SIG-M5 treated with dmso at 0.1 percent for 504 hours (cell line): ENCODE measurements around the gene PHF20.
A peak's percentile ranks its signal among the peaks of the same experiment; 100 is the strongest.
"Not testable (repeated sequence)": the region's sequence is repeated elsewhere in the genome, so short reads cannot be mapped to it uniquely, and the experiment has no call there.

ENCODE experiments used
- DNase-seq: peaks from one replicate; lab custom pipeline; 2025; ENCODE audit not compliant: unreplicated experiment; lab: John Stamatoyannopoulos, UW

Gene PHF20

DNA sequence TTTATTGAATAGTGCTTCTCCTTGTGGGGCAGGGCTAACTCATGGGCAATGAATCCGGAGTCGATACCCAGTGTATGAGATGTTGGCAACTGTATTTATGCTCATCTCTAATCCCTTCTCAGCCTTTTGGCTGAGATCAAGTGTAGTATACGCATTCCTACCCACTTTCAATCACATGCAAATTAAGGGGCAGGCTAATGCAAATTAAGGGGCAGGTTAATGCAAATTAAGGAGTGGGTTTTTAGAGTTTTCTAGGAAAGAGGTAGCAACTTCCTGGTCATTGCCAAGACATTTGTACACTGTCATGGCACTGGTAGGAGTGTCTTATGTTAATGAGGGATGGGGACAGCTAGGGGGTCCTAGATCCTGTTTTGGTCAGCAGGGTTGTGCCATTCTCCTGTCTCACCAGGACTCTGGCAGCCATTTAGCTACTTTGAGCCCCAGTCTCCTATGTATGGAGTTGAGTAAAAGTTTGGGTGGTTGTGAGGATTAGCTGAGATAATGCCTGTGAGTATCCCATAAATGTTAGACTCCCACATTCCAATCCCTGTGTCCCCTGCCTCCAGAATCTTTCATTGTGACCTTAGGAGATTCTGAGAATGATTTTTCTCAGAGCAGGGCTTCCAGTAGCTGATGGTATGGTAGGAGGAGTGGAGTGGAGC, 196.3 kb downstream of the PHF20 start, which contains the start of gene CNBD2:
CNBD2 (plus strand) TSS at position 612 of the 662 bp plus-strand sequence. CDS start 173 bp downstream, outside the sequence.
- no peak for DNase-seq

DNA sequence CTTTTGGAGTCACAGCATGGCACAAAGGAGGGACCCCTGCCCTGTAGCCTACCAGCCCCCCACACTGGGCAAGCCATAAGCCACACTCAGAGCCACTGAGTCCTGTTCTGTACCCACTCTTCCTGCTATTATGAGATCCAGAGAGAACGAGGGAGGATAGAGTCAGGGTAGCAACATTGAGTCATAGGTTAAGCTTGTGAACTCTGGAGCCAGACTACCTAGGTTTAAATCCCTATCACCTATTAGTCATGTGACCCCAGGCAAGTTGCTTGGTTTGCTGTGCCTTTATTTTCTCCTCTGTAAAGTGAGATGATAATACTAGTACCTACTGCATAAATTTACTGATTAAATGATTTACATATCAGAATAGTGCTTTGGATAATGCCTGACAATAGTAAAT, 197.1 kb downstream of the PHF20 start:
- DNase-seq: no peak

DNA sequence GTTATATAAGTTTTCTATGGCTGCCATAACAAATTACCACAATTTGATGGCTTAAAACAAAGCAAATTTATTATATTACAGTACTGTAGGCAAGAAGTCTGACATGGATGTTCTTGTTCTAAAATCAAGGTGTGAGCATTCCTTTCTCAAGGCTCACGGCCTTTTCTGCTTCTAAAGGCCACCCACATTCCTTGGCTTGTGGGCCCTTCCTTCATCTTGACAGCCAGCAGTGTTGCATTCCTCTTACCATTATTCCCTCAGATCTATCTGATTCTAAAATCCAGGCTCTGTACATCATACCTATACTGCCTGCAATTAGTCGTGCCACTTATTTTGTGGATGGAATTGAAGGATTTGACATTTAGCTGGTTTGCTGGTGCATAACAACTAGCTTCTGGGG, 200.2 kb downstream of the PHF20 start:
- no peak for DNase-seq

DNA sequence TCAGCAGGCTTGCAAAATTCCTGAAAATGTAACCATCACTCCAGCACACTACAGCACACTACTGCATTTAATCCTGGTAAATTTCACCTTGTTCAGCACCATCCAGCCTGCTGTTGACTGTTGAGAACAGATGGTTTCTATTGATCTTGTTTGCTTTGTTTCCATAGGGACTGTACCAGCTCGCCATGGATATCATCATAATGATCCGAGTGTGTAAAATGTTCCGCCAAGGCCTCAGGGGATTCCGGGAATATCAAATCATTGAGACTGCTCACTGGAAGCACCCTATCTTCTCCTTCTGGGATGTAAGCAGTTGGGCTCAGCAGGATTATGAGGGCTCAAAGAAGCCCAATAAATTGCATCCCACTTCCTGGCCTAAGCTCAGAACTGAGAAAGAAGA, 200.6 kb downstream of the PHF20 start:
- DNase-seq: no peak

DNA sequence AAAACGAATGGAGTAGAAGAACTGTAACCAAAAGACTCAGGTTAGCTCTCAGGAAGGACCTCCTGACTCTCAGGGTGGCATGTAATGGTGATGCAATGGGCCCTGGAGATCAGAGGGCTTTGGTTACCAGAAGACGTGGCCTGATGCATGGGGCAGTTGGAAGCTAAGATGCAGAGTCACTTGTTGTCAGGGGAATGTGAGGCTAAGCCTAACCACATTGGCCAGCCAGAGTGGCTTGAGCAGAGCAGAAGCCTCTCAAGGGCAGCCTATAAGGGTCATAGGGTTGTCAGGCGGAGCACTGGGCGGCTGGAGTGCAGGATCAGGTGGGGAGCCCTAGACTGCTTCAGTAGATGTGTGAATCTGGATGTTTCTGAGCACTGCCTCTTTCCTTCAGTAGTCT, 202.4 kb downstream of the PHF20 start:
- no peak for DNase-seq

DNA sequence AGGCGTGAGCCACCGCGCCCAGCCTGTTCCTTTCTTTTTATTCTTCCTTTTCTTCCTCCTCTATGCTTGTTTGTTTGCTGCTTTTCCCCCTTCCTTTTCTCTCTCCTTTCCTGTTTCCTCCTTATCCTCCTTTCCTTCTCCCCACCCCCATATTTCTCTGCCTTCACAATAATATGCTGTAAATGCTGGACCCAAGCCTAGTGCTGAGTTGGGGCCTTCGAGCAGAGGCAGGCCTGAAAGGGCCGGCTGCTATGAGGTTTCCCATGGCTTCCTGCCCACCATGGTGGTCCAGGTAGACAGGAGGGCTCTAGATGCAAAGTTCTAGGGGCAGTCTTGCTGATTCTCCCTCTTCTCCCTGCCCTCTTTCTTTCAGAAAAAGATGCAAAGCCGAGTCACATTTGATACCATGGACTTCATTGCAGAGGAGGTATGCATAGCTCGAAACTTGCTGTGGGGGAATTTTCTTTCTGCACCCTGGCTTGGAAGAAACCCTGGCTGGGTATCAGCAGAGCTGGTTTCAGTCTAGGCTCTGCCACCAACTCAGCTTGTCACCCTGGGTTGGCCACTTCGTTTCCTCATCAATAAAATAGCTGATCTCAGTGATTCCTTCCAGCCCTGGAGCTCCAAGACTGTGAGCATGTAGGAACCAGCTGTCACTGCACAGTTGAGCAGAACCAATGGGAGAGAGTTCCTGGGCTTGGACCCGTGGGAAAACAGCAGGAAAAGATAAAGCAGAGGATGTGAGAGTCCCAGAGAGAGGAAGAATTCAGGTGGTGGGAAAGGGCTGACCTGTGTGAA, 204.0 kb downstream of the PHF20 start:
- DNase-seq: no peak

DNA sequence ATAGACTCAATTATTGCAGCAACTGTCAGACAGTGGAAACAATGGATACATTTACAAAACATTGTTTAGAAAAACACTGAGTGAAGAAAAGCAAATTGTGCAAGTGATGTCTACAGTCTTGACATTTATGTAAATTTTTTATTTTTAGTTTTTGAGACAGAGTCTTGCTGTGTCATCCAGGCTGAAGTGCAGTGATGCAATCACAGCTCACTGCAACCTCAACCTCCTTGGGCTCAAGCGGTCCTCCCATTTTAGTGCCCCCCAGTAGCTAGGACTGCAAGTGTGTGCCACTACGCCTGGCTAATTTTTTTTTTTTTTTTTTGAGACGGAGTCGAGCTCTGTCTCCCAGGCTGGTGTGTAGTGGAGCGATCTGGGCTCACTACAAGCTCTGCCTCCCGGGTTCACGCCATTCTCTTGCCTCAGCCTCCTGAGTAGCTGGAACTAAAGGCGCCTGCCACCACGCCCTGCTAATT, 206.3 kb downstream of the PHF20 start:
- peak; percentile 74 for DNase-seq

DNA sequence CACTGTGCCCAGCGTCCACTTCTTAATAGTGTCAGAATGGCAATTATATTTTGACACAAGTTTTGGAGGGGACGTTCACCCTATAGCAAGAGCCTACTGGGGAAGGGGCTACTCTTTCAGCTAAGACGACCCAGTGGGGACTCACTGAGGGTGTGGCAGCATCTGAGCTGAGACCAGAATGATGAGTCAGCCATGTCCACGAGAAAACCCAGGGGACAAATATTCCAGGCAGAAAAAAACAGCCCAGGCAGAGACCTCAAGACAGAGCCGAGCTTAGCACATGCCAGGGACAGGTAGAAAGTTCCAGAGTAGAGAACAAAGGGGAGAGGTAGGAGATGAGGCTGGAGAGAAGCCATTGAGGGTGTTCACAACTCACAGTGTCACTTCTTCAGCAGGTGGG, 207.7 kb downstream of the PHF20 start:
- no peak for DNase-seq

DNA sequence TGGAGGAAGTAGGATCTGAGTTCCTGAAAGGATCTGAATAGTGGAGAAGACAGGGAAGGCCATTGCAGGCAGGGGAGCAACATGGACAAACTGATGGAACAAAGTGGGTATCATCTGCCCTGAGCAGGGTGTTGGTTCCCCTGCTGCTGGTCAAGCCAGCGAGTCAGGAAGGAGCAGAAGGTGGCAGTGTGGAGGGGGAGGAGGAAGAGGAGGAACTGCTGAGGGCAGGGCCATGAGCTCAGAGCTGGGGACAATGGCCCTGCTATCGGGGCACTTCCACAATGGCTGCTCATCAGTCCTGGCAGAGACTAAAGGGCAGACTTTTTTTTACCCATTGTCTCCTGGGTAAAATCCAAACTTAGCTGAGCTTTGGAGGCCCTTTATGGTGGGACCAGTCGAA, 210.2 kb downstream of the PHF20 start:
- no peak for DNase-seq

DNA sequence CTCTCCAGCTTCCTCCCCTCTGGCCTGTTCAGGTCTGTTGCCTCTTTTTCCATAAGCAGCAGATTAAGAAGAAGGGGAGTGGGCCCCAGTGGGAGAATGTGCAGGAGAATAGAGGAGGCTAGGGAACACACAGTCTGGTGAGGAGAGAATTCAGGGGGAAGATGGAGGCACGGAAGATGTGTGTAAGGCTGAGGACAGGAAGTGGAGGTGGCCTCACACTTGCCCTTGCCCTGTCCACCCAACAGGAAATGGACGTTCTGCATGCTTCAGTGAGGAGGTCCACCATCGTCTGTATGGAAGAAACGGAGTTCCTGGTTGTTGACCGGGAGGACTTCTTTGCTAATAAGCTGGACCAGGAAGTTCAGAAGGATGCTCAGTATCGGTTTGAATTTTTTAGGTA, 212.6 kb downstream of the PHF20 start:
- no peak for DNase-seq

DNA sequence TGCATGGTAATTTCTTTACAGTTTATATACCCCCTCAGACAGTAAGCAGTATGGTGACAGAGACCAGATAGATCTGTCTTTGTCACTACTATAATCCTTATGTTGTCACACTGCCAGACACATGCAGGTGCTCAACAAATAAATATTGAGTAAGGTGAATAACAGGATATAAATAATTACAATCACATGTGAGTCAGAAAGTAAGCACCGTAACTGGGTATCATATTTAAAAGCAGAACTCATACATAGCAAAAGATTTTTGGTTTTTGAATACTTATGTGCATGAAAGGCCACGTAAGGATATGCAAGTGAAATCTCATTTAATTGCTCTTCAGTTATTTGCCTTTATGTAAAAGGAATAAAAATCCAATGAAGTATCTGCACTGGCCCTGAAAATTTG, 214.0 kb downstream of the PHF20 start:
- no peak for DNase-seq

DNA sequence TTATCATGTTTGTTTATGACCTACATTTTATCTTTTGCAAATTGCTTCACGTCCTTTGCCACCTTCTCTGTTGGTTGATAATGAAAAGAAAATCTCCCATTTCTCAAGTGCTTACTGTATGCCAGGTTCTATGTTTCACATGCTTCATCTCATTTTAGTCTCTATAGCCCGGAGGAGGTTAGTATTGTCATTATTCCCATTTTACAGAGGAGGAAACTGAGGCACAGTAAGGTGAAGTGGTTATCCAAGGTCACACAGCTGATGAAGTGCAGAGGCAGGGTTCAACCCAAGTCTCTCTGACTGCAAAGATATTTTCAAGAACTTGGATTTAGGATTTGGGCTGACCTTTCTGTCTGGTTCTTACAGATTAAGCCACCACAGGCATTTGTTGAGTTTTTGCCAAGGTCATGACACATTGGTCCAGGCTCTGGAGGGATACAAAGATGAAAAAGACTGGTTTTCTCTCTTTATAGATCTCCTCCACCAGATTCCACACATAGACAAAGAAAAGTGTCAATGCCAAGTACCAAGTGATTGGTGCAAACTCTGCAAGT, 217.2 kb downstream of the PHF20 start:
- DNase-seq: no peak

DNA sequence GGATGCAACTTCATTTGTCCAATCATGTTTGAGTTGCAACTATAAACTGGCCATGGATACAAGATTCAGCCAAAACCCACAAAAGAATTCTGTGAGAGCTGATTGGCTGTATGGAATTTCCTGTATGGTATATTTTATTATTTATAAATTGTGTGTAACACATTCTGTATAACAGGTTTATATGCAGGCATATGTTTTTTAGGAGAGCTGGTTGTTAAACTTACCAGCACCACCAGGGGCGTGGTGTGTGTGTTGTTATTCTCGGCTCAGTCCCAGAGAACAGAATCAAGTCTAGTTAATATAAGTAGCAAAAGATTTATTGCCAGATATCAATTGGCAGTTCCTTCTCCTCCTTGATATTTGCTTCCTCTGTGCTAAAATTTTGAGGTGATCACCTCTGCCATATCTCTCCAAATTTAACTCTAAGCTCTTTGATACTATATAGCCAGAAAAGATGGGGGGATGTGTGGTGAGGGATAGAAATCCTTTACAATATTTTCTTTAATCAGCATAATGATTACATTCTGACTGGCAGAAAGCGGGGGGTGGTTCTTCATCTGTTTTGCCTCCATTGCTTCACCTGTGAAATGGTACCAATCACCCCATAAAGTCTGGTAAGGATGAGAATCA, 219.4 kb downstream of the PHF20 start:
- peak; percentile 49 for DNase-seq

DNA sequence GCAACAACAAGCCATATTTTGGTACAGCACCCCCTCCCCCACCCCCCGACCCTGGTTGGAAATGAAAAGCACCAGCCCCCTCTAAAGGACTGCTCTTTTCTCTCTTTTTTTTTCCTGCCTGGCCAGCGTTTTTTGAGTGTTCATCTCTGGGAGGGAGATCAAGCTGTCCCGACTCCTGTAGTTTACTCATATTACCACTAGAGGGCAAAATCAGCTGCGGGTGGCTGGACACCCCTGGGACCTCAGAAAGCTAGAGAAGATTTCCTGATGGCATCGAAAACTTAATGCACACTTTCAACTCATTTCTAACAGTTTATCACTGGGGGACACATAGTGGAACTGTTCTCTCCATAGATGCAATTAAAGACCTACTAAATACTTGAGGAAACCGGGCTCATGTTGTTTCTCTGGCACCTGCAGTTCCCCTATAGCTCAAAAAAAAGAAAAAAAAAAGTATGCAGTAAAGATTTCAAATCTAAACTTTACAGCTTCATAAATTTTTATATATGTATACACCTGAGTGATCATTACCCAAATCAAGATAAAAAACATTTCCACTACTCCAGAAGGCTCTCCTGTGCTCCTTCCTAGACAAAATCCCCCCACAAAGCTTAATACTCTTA, 221.0 kb downstream of the PHF20 start:
- peak; percentile 73 for DNase-seq

DNA sequence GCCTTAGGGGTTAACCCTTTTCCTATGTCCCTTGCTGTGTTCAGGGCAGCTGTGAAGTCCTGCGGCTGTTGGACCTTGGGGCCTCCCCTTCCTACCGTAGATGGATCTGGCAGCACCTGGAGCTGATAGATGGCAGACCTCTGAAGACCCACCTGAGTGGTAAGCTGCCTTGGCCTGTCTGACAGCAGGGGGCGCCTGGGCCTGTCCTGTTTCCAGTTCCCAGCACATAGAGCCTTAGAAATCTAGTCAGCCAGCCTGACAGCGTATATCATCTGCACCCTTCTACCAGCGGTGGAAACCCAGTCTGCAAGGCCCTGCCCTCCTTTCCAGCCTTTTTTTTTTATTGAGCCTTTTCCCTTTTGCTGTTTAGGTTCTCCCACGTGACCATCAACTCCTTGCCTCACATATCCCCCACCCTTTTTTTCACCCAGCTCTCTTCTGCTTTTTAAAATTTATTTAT, 223.2 kb downstream of the PHF20 start:
- peak; percentile 71 for DNase-seq

DNA sequence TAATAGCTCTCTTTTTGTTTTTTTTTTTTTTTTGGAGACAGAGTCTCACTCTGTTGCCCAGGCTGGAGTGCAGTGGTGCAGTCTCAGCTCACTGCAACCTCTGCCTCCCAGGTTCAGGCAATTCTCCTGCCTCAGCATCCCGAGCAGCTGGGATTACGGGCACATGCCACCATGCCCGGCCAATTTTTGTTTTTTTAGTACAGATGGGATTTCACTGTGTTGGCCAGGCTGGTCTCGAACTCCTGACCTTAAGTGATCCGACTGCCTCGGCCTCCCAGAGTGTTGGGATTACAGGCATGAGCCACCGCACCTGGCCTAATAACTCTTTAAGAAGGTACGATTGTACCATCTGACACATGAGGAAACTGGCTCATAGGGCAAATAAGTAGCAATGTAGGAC, 224.7 kb downstream of the PHF20 start:
- DNase-seq: not testable (repeated sequence)
